ENCODE measurements around the gene CIRBP.
A peak's percentile ranks its signal among the peaks of the same experiment; 100 is the strongest.

Gene CIRBP

GRCh38 chr19:1248139-1248785 lies 20.9 kb upstream of the CIRBP start, which contains the start of gene MIDN:
TSS of gene MIDN (plus strand) at chr19:1248583. CDS start at chr19:1250297, 1,714 bp downstream.
- DNase-seq (ENCODE audit: low spot score): peak; percentile 65
- peak within 1 kb of the TSS; percentile 100 for H3K27ac ChIP-seq
- no peak; the same call in 1 of the 2 replicates for TF ChIP-seq CTCF (conservative IDR thresholded peaks at IDR 0.05; ENCODE audit: low read depth)
- ChIA-PET POLR2A (ENCODE audit: low non-redundant PET) (no interaction called here), CTCF (interaction anchor here (1.0 kb wide), 2 partner anchors 17 to 20 kb away, joined by 4 read pairs; no protein-coding TSS in a partner anchor)

GRCh38 chr19:1248786-1249297 lies 20.3 kb upstream of the CIRBP start:
- H3K27ac ChIP-seq: peak overlapping the region; percentile 100
- POLR2A ChIA-PET (ENCODE audit: low non-redundant PET): no interaction called here
- TF ChIP-seq CTCF (conservative IDR thresholded peaks at IDR 0.05; ENCODE audit: low read depth): peak; percentile 92
- DNase-seq (ENCODE audit: low spot score): peak; percentile 55
- CTCF ChIA-PET: interaction anchor here (0.5 to 1.0 kb wide), 4 partner anchors 17 to 119 kb away, joined by 3 to 4 read pairs (median 4); no protein-coding TSS in a partner anchor

- CTCF ChIA-PET: interaction anchor here (0.5 to 1.0 kb wide), 4 partner anchors 16 to 120 kb away, joined by 3 to 4 read pairs (median 4); no protein-coding TSS in a partner anchor
- POLR2A ChIA-PET (ENCODE audit: low non-redundant PET): interaction anchor here (0.6 kb wide), 1 partner anchor 19 kb away, joined by 3 read pairs; no protein-coding TSS in a partner anchor
- H3K27ac ChIP-seq: peak overlapping the region; percentile 100
- no peak for TF ChIP-seq CTCF (conservative IDR thresholded peaks at IDR 0.05; ENCODE audit: low read depth)
- peak; percentile 85 for DNase-seq (ENCODE audit: low spot score)
These were observed 19.7 kb upstream of the CIRBP start for GRCh38 chr19:1249298-1249989.

- no peak for DNase-seq (ENCODE audit: low spot score)
- peak overlapping the region; percentile 100 for H3K27ac ChIP-seq
- TF ChIP-seq CTCF (conservative IDR thresholded peaks at IDR 0.05; ENCODE audit: low read depth): no peak
- CTCF ChIA-PET: no interaction called here
- POLR2A ChIA-PET (ENCODE audit: low non-redundant PET): interaction anchor here (0.6 kb wide), 1 partner anchor 19 kb away, joined by 3 read pairs; no protein-coding TSS in a partner anchor
These were observed 19.1 kb upstream of the CIRBP start for GRCh38 chr19:1249990-1250436.

GRCh38 chr19:1250437-1251260 lies 18.5 kb upstream of the CIRBP start:
- TF ChIP-seq CTCF (conservative IDR thresholded peaks at IDR 0.05; ENCODE audit: low read depth): no peak
- no peak for DNase-seq (ENCODE audit: low spot score)
- CTCF ChIA-PET: no interaction called here
- POLR2A ChIA-PET (ENCODE audit: low non-redundant PET): interaction anchor here (0.6 to 1.2 kb wide), 2 partner anchors 18 kb away, joined by 3 to 4 read pairs; partner anchors contain the start of gene CIRBP
- peak overlapping the region; percentile 100 for H3K27ac ChIP-seq

Data from RWPE1 (cell line).